Nasal cavity respiratory epithelium epithelial cell of viscerocranial mucosa (primary cell): ENCODE results near the gene GDPD3. TPM values are rescaled to one million over a fixed set of nuclear protein-coding genes. Genes with fewer than 3 reads are reported as not detected.

Experiments
- total RNA-seq: library from RNA; depleted of rRNA; stranded (reverse); fragments of >200 nt; gene quantifications from 2 replicates; pipeline ENCODE4 v1.2.3, GENCODE V29; 2014

Gene GDPD3, protein sequence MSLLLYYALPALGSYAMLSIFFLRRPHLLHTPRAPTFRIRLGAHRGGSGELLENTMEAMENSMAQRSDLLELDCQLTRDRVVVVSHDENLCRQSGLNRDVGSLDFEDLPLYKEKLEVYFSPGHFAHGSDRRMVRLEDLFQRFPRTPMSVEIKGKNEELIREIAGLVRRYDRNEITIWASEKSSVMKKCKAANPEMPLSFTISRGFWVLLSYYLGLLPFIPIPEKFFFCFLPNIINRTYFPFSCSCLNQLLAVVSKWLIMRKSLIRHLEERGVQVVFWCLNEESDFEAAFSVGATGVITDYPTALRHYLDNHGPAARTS
- 1.8 and 3.8 TPM in 2 replicates for total RNA-seq

DNA sequence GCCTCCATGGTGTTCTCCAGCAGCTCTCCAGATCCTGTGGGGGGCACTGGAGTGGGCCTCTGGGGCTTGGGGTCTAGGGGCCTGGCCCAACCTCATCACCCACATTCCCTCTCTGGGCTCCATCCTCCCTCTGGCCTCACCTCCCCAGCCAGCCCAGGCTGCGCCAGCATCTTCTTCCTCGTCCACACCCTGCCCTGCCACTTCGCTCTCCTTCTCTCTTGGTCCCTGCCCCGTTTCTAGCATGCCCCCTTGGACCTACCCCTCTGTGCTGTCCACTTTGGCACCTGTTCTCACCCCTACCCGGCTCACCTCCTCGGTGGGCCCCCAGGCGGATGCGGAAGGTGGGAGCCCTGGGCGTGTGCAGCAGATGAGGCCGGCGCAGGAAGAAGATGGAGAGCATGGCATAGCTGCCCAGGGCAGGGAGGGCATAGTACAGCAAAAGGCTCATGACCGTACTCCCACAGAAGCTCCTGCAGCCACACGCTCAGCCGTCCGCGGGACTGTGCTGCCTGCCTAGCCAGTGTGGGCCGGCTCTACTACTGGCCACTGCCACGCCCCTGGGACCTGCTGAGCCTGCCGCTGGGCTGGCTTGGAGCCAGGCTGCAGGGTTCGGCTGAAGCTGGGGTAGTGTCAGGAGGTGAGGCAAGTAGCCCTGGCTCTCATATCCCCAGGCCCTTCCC lies at the start of gene GDPD3:
Gene GDPD3 (minus strand): TSS at position 507 of the 680 bp plus-strand sequence. CDS start 59 bp downstream, at position 448.

GRCh38 chr16:30096105-30096861 lies 17.1 kb downstream of the GDPD3 start, which contains the start of gene YPEL3:
Gene YPEL3 (minus strand): TSS chr16:30096213. CDS start chr16:30095482, 731 bp downstream.

GRCh38 chr16:30091474-30092372 lies 21.6 kb downstream of the GDPD3 start, which contains the start of gene TBX6:
Gene TBX6 (minus strand): TSS chr16:30091924. CDS start chr16:30091193, 731 bp downstream.

DNA sequence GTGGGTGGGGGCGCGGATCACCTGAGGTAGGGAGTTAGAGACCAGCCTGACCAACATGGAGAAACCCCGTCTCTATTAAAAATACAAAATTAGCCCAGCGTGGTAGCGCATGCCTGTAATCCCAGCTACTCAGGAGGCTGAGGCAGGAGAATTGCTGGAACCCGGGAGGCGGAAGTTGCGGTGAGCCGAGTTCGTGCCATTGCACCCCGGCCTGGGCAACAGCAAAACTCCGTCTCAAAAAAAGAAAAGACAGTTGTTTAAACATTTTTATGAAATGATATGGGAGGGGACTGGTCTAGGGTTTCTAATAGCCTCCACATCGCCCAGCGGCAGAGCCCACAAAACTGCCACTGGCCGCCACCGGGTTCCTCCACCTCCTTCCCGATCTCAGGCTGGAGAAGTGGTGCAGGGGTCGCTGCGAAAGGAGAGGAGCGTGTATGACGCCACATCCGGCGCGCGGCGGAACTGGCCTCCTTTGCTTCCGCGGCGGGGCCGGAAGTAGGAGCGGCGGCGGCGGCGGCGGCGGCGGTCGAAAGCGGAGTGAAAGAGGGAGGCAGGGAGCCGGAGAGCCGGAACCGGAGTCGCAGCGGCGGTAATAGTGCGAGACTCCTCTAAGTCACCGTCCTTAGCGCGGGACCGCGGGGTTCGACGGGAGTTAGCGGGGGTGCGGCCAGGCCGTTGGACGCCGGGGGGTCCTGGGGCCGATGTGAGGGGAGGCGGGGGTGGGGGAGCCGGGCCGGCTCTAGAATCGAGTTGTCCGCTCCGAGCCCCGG lies 37.6 kb downstream of the GDPD3 start, which contains the start of gene PPP4C:
Gene PPP4C (plus strand): TSS at position 492 of the 773 bp plus-strand sequence. CDS start 384 bp downstream, outside the sequence.

GRCh38 chr16:30065102-30065942 lies 48.0 kb downstream of the GDPD3 start, which contains the start of gene ALDOA:
Gene ALDOA (plus strand): TSS chr16:30065760. CDS start chr16:30066898, 1,138 bp downstream.

Other genes starting within 250 kb of the GDPD3 start
- gene SEZ6L2, start 214.0 kb downstream of the GDPD3 start, total RNA-seq = 4.8 and 18.9 TPM in 2 replicates
- 1.6 and 4.4 TPM in 2 replicates for gene ASPHD1, start 213.0 kb downstream of the GDPD3 start, total RNA-seq
- 9.2 and 13.3 TPM in 2 replicates for gene KCTD13, start 187.3 kb downstream of the GDPD3 start, total RNA-seq
- 49.9 and 50.0 TPM in 2 replicates for gene TMEM219, start 151.5 kb downstream of the GDPD3 start, total RNA-seq
- gene TAOK2, start 139.7 kb downstream of the GDPD3 start, total RNA-seq = 20.5 and 43.8 TPM in 2 replicates
- 8.2 and 11.7 TPM in 2 replicates for gene HIRIP3, start 117.9 kb downstream of the GDPD3 start, total RNA-seq
- 14.4 and 19.4 TPM in 2 replicates for gene INO80E, start 117.3 kb downstream of the GDPD3 start, total RNA-seq
- gene DOC2A, start 102.5 kb downstream of the GDPD3 start, total RNA-seq = 0.21 TPM in 1 of 2 replicates, not detected in the other
- gene C16orf92, start 90.3 kb downstream of the GDPD3 start, total RNA-seq = not detected in 2 replicates
- gene TLCD3B, start 82.3 kb downstream of the GDPD3 start, total RNA-seq = not detected in 2 replicates
- 295 and 817 TPM in 2 replicates for gene ALDOA, start 47.8 kb downstream of the GDPD3 start, total RNA-seq
- 136 and 178 TPM in 2 replicates for gene PPP4C, start 37.5 kb downstream of the GDPD3 start, total RNA-seq
- gene TBX6, start 21.6 kb downstream of the GDPD3 start, total RNA-seq = 0.34 and 0.85 TPM in 2 replicates
- 5.1 and 14.5 TPM in 2 replicates for gene YPEL3, start 17.3 kb downstream of the GDPD3 start, total RNA-seq
- 7.1 and 7.2 TPM in 2 replicates for gene MAPK3, start 9.7 kb upstream of the GDPD3 start, total RNA-seq
- 0.78 and 1.0 TPM in 2 replicates for gene CORO1A, start 70.1 kb upstream of the GDPD3 start, total RNA-seq
- 32.4 and 51.9 TPM in 2 replicates for gene BOLA2B, start 80.1 kb upstream of the GDPD3 start, total RNA-seq
- 19.6 and 47.2 TPM in 2 replicates for gene SLX1A, start 80.3 kb upstream of the GDPD3 start, total RNA-seq
- gene SULT1A3, start 85.7 kb upstream of the GDPD3 start, total RNA-seq = 1.0 and 1.9 TPM in 2 replicates
- gene NPIPB13, start 134.9 kb upstream of the GDPD3 start, total RNA-seq = under 0.01 and 1.8 TPM in 2 replicates
- 28.9 and 32.1 TPM in 2 replicates for gene CD2BP2, start 241.8 kb upstream of the GDPD3 start, total RNA-seq